ENCODE data around the gene SLC8B1. TPM values are rescaled to one million over a fixed set of nuclear protein-coding genes. Genes with fewer than 3 reads are reported as not detected.
A peak's percentile ranks its signal among the peaks of the same experiment; 100 is the strongest.

SLC8B1 gene
- polyA plus RNA-seq, 3 donors, result 21.6 to 46.0 (median 32.4) TPM

DNA sequence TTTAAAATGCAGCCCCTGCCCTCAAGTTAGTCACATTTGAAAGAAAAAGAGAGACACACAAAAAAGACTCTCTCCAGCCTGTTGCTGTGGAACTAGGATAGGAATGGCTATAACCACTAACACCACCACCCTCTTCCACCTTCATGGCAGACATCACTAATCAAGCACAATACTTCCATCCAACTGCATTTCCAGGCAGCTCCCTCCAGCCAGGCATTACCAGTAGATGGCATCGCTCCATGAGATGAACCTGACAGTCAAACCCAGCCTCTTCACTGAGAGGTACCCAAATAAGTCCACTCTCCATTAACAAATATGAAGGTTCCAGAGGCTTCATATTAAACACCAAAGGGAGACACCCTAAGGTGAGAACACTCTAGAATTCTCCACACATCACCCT, 24.4 kb downstream of the SLC8B1 start:
- H3K9me3 ChIP-seq (replicated peaks in 1 of 2; ENCODE audit: control insufficient read depth in 1 of 2, insufficient read depth in 1 of 2, low read length in 2 of 2), result no peaks in the 10 kb centered on the region
- peaks cover 77 to 99% of the 10 kb centered on the region in 2 donors for H3K36me3 ChIP-seq (replicated peaks in 1 of 2; ENCODE audit: control insufficient read depth in 1 of 2, insufficient read depth in 2 of 2, low read length in 2 of 2)
- WGBS (ENCODE audit: insufficient coverage), result no CpG with 5 or more reads among the region's 1 CpG
- no peak for TF ChIP-seq CTCF (IDR thresholded peaks at IDR 0.05)
- H3K4me1 ChIP-seq (ENCODE audit: control insufficient read depth in 1 of 2, insufficient read depth in 2 of 2, low read length in 2 of 2), result no peaks in the 10 kb centered on the region
- Mint-ChIP-seq H3K27ac (peak overlapping the region in 1 of 7 donors; percentile 25), H3K4me1 (no peaks in the 10 kb centered on the region), H3K36me3 (peaks cover 80 to 97% of the 10 kb centered on the region in 2 donors), H3K9me3 (peaks cover 0 to 2% (median 0%) of the 10 kb centered on the region in 7 donors), H3K27me3 (ENCODE audit: low read depth in 3 of 3) (peaks cover 0 to 2% (median 2%) of the 10 kb centered on the region in 3 donors), H3K4me3 (no peak overlapping the region)
- no peak overlapping the region for H3K4me2 ChIP-seq (replicated peaks; ENCODE audit: extremely low read depth, low read length, poor library complexity, severe bottlenecking)
- no peak overlapping the region for H3K4me3 ChIP-seq (replicated peaks in 1 of 3; ENCODE audit: low read depth in 2 of 3, low read length in 3 of 3)
- intact Hi-C loops (cut with micrococcal nuclease), result loop anchor here (5.0 kb wide), 1 partner anchor 117 kb away; no protein-coding TSS in a partner anchor
- H2AFZ ChIP-seq (ENCODE audit: insufficient read depth, low read depth, low read length, poor library complexity, severe bottlenecking), result no peak overlapping the region
- no peak for DNase-seq
- no peaks in the 10 kb centered on the region for H3K27me3 ChIP-seq (ENCODE audit: control insufficient read depth in 2 of 2, insufficient read depth in 2 of 2, low read length in 2 of 2)
- H4K20me1 ChIP-seq (ENCODE audit: insufficient read depth, low read length), result peaks cover 5% of the 10 kb centered on the region
- H3K9ac ChIP-seq (ENCODE audit: insufficient read depth, low read length, poor library complexity, severe bottlenecking), result no peak overlapping the region
- no peaks in the 10 kb centered on the region for H3K79me2 ChIP-seq (ENCODE audit: insufficient read depth, low read length)
- H3K27ac ChIP-seq (ENCODE audit: low read depth in 1 of 2, low read length in 2 of 2), result no peak overlapping the region

- no peaks in the 10 kb centered on the region for H3K79me2 ChIP-seq (ENCODE audit: insufficient read depth, low read length)
- Mint-ChIP-seq H3K9me3 (peaks cover 0 to 2% (median 0%) of the 10 kb centered on the region in 7 donors), H3K4me3 (no peak overlapping the region), H3K27me3 (ENCODE audit: low read depth in 3 of 3) (peaks cover 0 to 2% (median 1%) of the 10 kb centered on the region in 3 donors), H3K27ac (no peak overlapping the region), H3K4me1 (peaks cover 13% of the 10 kb centered on the region), H3K36me3 (peaks cover 80 to 91% of the 10 kb centered on the region in 2 donors)
- H2AFZ ChIP-seq (ENCODE audit: insufficient read depth, low read depth, low read length, poor library complexity, severe bottlenecking), result no peak overlapping the region
- DNase-seq, result no peak
- no peaks in the 10 kb centered on the region for H3K27me3 ChIP-seq (ENCODE audit: control insufficient read depth in 2 of 2, insufficient read depth in 2 of 2, low read length in 2 of 2)
- peaks cover 18% of the 10 kb centered on the region for H4K20me1 ChIP-seq (ENCODE audit: insufficient read depth, low read length)
- intact Hi-C loops (cut with micrococcal nuclease), result no loop called here
- H3K36me3 ChIP-seq (replicated peaks in 1 of 2; ENCODE audit: control insufficient read depth in 1 of 2, insufficient read depth in 2 of 2, low read length in 2 of 2), result peaks cover 68 to 92% of the 10 kb centered on the region in 2 donors
- H3K4me3 ChIP-seq (replicated peaks in 1 of 3; ENCODE audit: low read depth in 2 of 3, low read length in 3 of 3), result no peak overlapping the region
- TF ChIP-seq CTCF (IDR thresholded peaks at IDR 0.05), result no peak
- H3K4me1 ChIP-seq (ENCODE audit: control insufficient read depth in 1 of 2, insufficient read depth in 2 of 2, low read length in 2 of 2), result peaks cover 8 to 9% of the 10 kb centered on the region in 2 donors
- no peak overlapping the region for H3K27ac ChIP-seq (ENCODE audit: low read depth in 1 of 2, low read length in 2 of 2)
- H3K9ac ChIP-seq (ENCODE audit: insufficient read depth, low read length, poor library complexity, severe bottlenecking), result no peak overlapping the region
- no peaks in the 10 kb centered on the region for H3K9me3 ChIP-seq (replicated peaks in 1 of 2; ENCODE audit: control insufficient read depth in 1 of 2, insufficient read depth in 1 of 2, low read length in 2 of 2)
- WGBS (ENCODE audit: insufficient coverage), result 98% methylated on average over 6 of the region's 11 CpGs
- H3K4me2 ChIP-seq (replicated peaks; ENCODE audit: extremely low read depth, low read length, poor library complexity, severe bottlenecking), result no peak overlapping the region
Observed at GRCh38 chr12:113306382-113306781, 28.5 kb downstream of the SLC8B1 start.
